ENCODE data around the gene SPOPL. TPM values are rescaled to one million over a fixed set of nuclear protein-coding genes. Genes with fewer than 3 reads are reported as not detected.
"Not testable (repeated sequence)": the region's sequence is repeated elsewhere in the genome, so short reads cannot be mapped to it uniquely, and the experiment has no call there.

The SPOPL gene
- total RNA-seq, 1 experiment from 2014 or later: 30.3 TPM

GRCh38 chr2:138536740-138537139 is 35.2 kb downstream of the SPOPL start:
- H3K4me1 ChIP-seq (ENCODE audit: low read length): peaks cover 26% of the 10 kb centered on the region
- DNase-seq: no peak
- no peaks in the 10 kb centered on the region for H3K9me2 ChIP-seq (replicated peaks; ENCODE audit: insufficient read depth, low read length)
- no peak overlapping the region for H3K9ac ChIP-seq (ENCODE audit: low read length)
- H3K4me2 ChIP-seq (ENCODE audit: low read depth, low read length, poor library complexity, severe bottlenecking): no peak overlapping the region
- H4K20me1 ChIP-seq (ENCODE audit: insufficient read depth, low read depth, low read length): no peaks in the 10 kb centered on the region
- H3K27me3 ChIP-seq (ENCODE audit: low read length): no peaks in the 10 kb centered on the region
- no peak overlapping the region for H2AFZ ChIP-seq (ENCODE audit: low read length)
- H3K79me2 ChIP-seq (ENCODE audit: low read length): peaks cover 80% of the 10 kb centered on the region
- H3K9me3 ChIP-seq (ENCODE audit: low read length): peaks cover 2% of the 10 kb centered on the region; the same call in 1 of the 2 replicates
- H3K36me3 ChIP-seq (ENCODE audit: insufficient read depth, low read length): peaks cover 36% of the 10 kb centered on the region
- no peak overlapping the region for H3K4me3 ChIP-seq (ENCODE audit: low read length)
- no peak overlapping the region for H3K27ac ChIP-seq (ENCODE audit: low read length)

GRCh38 chr2:138537170-138537915 is 35.8 kb downstream of the SPOPL start:
- Histone ChIP-seq H3K36me3 (ENCODE audit: insufficient read depth, low read length) (peaks cover 36% of the 10 kb centered on the region), H3K9ac (ENCODE audit: low read length) (no peak overlapping the region), H3K9me2 (replicated peaks; ENCODE audit: insufficient read depth, low read length) (no peaks in the 10 kb centered on the region), H3K9me3 (ENCODE audit: low read length) (peaks cover 2% of the 10 kb centered on the region; the same call in 1 of the 2 replicates), H3K4me3 (ENCODE audit: low read length) (no peak overlapping the region), H3K27me3 (ENCODE audit: low read length) (no peaks in the 10 kb centered on the region), H3K4me1 (ENCODE audit: low read length) (peaks cover 24% of the 10 kb centered on the region), H4K20me1 (ENCODE audit: insufficient read depth, low read depth, low read length) (no peaks in the 10 kb centered on the region), H2AFZ (ENCODE audit: low read length) (no peak overlapping the region), H3K79me2 (ENCODE audit: low read length) (peaks cover 78% of the 10 kb centered on the region), H3K27ac (ENCODE audit: low read length) (no peak overlapping the region), H3K4me2 (ENCODE audit: low read depth, low read length, poor library complexity, severe bottlenecking) (no peak overlapping the region)
- no peak for DNase-seq

DNA sequence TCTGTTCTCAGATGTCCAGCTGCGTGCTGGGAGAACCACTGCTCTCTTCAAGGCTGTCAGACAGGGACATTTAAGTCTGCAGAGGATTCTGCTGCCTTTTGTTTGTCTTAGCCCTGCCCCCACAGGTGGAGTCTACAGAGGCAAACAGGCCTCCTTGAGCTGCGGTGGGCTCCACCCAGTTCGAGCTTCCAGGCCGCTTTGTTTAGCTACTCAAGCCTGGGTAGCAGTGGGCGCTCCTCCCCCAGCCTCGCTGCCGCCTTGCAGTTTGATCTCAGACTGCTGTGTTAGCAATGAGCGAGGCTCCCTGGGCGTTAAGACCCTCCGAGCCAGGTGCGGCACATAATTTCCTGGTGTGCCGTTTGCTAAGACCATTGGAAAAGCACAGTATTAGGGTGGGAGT is 42.6 kb downstream of the SPOPL start:
- not testable (repeated sequence) for H3K4me2 ChIP-seq (ENCODE audit: low read depth, low read length, poor library complexity, severe bottlenecking); H3K9me2 ChIP-seq (replicated peaks; ENCODE audit: insufficient read depth, low read length); H3K9me3 ChIP-seq (ENCODE audit: low read length); H2AFZ ChIP-seq (ENCODE audit: low read length); H3K4me3 ChIP-seq (ENCODE audit: low read length); H3K27me3 ChIP-seq (ENCODE audit: low read length); DNase-seq; H3K27ac ChIP-seq (ENCODE audit: low read length); H3K36me3 ChIP-seq (ENCODE audit: insufficient read depth, low read length); H3K9ac ChIP-seq (ENCODE audit: low read length); H4K20me1 ChIP-seq (ENCODE audit: insufficient read depth, low read depth, low read length)
- peaks cover 67% of the 10 kb centered on the region for H3K79me2 ChIP-seq (ENCODE audit: low read length)
- H3K4me1 ChIP-seq (ENCODE audit: low read length): peaks cover 16% of the 10 kb centered on the region

DNA sequence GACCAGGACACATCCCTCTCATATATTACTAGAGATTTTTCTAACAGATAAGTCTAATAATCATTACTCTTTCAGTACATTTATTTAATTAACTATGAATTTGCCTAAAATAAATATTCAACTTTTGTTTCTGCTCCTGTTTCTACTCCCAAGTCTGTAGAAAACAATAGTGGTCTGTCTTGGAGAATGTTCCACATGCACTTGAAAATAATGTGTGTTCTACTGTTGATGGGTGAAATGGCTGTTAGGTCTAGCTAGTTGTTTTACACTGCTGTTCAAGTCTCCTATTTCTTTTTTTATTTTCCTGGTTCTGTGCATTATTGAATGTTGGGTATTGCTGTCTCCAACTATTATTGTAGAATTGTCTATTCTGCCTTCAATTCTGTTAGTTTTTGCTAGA is 47.2 kb downstream of the SPOPL start:
- Histone ChIP-seq H3K9me3 (ENCODE audit: low read length) (no peaks in the 10 kb centered on the region), H4K20me1 (ENCODE audit: insufficient read depth, low read depth, low read length) (no peaks in the 10 kb centered on the region), H3K4me1 (ENCODE audit: low read length) (peaks cover 33% of the 10 kb centered on the region), H3K27me3 (ENCODE audit: low read length) (no peaks in the 10 kb centered on the region), H3K9me2 (replicated peaks; ENCODE audit: insufficient read depth, low read length) (no peaks in the 10 kb centered on the region), H3K27ac (ENCODE audit: low read length) (no peak overlapping the region), H3K4me2 (ENCODE audit: low read depth, low read length, poor library complexity, severe bottlenecking) (no peak overlapping the region), H3K4me3 (ENCODE audit: low read length) (no peak overlapping the region), H2AFZ (ENCODE audit: low read length) (no peak overlapping the region), H3K9ac (ENCODE audit: low read length) (no peak overlapping the region), H3K79me2 (ENCODE audit: low read length) (peaks cover 90% of the 10 kb centered on the region), H3K36me3 (ENCODE audit: insufficient read depth, low read length) (peaks cover 35% of the 10 kb centered on the region)
- DNase-seq: no peak

- Histone ChIP-seq H3K9me2 (replicated peaks; ENCODE audit: insufficient read depth, low read length) (no peaks in the 10 kb centered on the region), H3K4me1 (ENCODE audit: low read length) (peaks cover 33% of the 10 kb centered on the region), H2AFZ (ENCODE audit: low read length) (no peak overlapping the region), H3K4me3 (ENCODE audit: low read length) (no peak overlapping the region), H4K20me1 (ENCODE audit: insufficient read depth, low read depth, low read length) (no peaks in the 10 kb centered on the region), H3K27ac (ENCODE audit: low read length) (no peak overlapping the region), H3K9me3 (ENCODE audit: low read length) (no peaks in the 10 kb centered on the region), H3K27me3 (ENCODE audit: low read length) (no peaks in the 10 kb centered on the region), H3K79me2 (ENCODE audit: low read length) (peaks cover 84% of the 10 kb centered on the region), H3K9ac (ENCODE audit: low read length) (no peak overlapping the region), H3K36me3 (ENCODE audit: insufficient read depth, low read length) (peaks cover 40% of the 10 kb centered on the region), H3K4me2 (ENCODE audit: low read depth, low read length, poor library complexity, severe bottlenecking) (no peak overlapping the region)
- no peak for DNase-seq
Observed at GRCh38 chr2:138550172-138550571, 48.6 kb downstream of the SPOPL start.

- Histone ChIP-seq H3K36me3 (ENCODE audit: insufficient read depth, low read length) (peaks cover 40% of the 10 kb centered on the region), H2AFZ (ENCODE audit: low read length) (no peak overlapping the region), H3K9me2 (replicated peaks; ENCODE audit: insufficient read depth, low read length) (no peaks in the 10 kb centered on the region), H3K27me3 (ENCODE audit: low read length) (no peaks in the 10 kb centered on the region), H3K4me3 (ENCODE audit: low read length) (no peak overlapping the region), H4K20me1 (ENCODE audit: insufficient read depth, low read depth, low read length) (no peaks in the 10 kb centered on the region), H3K4me1 (ENCODE audit: low read length) (peaks cover 32% of the 10 kb centered on the region), H3K9ac (ENCODE audit: low read length) (no peak overlapping the region), H3K27ac (ENCODE audit: low read length) (no peak overlapping the region), H3K4me2 (ENCODE audit: low read depth, low read length, poor library complexity, severe bottlenecking) (no peak overlapping the region), H3K9me3 (ENCODE audit: low read length) (no peaks in the 10 kb centered on the region), H3K79me2 (ENCODE audit: low read length) (peaks cover 83% of the 10 kb centered on the region)
- no peak for DNase-seq
Observed at GRCh38 chr2:138550670-138551287, 49.2 kb downstream of the SPOPL start.

DNA sequence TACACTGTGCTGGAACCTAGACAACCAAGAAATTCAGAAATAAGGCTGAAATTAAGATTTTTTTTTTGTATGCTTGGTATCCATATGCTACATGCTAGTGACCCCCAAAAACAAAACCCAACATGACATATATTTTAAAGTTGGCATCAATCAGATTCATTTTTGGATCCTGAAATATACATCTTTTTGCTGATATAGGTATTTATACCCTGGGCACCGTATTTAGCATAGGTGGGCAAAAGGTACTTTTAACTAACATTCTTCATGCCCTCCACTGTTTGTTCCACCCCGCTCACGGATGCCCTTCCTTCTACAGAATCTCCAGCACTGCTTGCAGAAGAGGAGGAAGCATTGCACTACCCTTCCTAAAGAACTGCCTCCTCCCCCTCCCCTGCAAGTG is 52.6 kb downstream of the SPOPL start:
- H3K4me2 ChIP-seq (ENCODE audit: low read depth, low read length, poor library complexity, severe bottlenecking): no peak overlapping the region
- H4K20me1 ChIP-seq (ENCODE audit: insufficient read depth, low read depth, low read length): no peaks in the 10 kb centered on the region
- H3K4me3 ChIP-seq (ENCODE audit: low read length): no peak overlapping the region
- no peak overlapping the region for H2AFZ ChIP-seq (ENCODE audit: low read length)
- H3K27ac ChIP-seq (ENCODE audit: low read length): no peak overlapping the region
- peaks cover 55% of the 10 kb centered on the region for H3K36me3 ChIP-seq (ENCODE audit: insufficient read depth, low read length)
- H3K79me2 ChIP-seq (ENCODE audit: low read length): peaks cover 54% of the 10 kb centered on the region
- H3K9ac ChIP-seq (ENCODE audit: low read length): no peak overlapping the region
- no peaks in the 10 kb centered on the region for H3K9me2 ChIP-seq (replicated peaks; ENCODE audit: insufficient read depth, low read length)
- H3K27me3 ChIP-seq (ENCODE audit: low read length): no peaks in the 10 kb centered on the region
- DNase-seq: no peak
- H3K4me1 ChIP-seq (ENCODE audit: low read length): peaks cover 18% of the 10 kb centered on the region
- no peaks in the 10 kb centered on the region for H3K9me3 ChIP-seq (ENCODE audit: low read length)

DNA sequence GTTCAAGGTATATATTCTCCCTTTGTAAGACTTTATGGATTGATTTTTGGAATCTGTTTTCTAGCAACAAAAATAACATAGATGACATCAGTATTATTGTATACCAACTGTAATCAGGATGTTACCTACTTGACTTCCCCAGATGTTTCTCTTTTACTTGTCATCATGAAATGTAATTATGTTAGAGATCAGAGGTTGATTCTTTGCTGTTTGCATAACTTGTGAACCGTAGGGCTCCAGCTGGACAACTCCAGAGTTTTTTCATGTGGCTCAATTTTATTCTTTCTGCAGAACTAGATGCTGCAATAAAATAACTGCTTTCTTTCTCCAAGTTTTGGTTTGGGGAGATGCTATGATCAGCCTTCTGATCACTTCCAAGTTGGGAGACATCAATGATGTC is 58.1 kb downstream of the SPOPL start:
- no peak overlapping the region for H3K4me2 ChIP-seq (ENCODE audit: low read depth, low read length, poor library complexity, severe bottlenecking)
- H3K27me3 ChIP-seq (ENCODE audit: low read length): no peaks in the 10 kb centered on the region
- no peaks in the 10 kb centered on the region for H3K9me3 ChIP-seq (ENCODE audit: low read length)
- H3K79me2 ChIP-seq (ENCODE audit: low read length): peaks cover 17% of the 10 kb centered on the region; the same call in 1 of the 2 replicates
- H3K4me1 ChIP-seq (ENCODE audit: low read length): no peaks in the 10 kb centered on the region
- no peak overlapping the region for H3K4me3 ChIP-seq (ENCODE audit: low read length)
- H3K36me3 ChIP-seq (ENCODE audit: insufficient read depth, low read length): peaks cover 58% of the 10 kb centered on the region
- no peak overlapping the region for H2AFZ ChIP-seq (ENCODE audit: low read length)
- H4K20me1 ChIP-seq (ENCODE audit: insufficient read depth, low read depth, low read length): no peaks in the 10 kb centered on the region
- no peak overlapping the region for H3K9ac ChIP-seq (ENCODE audit: low read length)
- no peak overlapping the region for H3K27ac ChIP-seq (ENCODE audit: low read length)
- no peaks in the 10 kb centered on the region for H3K9me2 ChIP-seq (replicated peaks; ENCODE audit: insufficient read depth, low read length)
- DNase-seq: no peak
